ENCODE results near the gene PSAPL1. TPM values are rescaled to one million over a fixed set of nuclear protein-coding genes. Genes with fewer than 3 reads are reported as not detected.

Gene PSAPL1
- total RNA-seq, 5 donors from 2014 or later (not counting 1 experiment from before 2014, with no cell fraction given) = not detected

- no peaks in the 10 kb centered on the region for H3K4me1 Mint-ChIP-seq
Measured at GRCh38 chr4:7398104-7398423, 36.7 kb downstream of the PSAPL1 start.

GRCh38 chr4:7397206-7398103 is 37.3 kb downstream of the PSAPL1 start:
- Histone ChIP-seq H3K27me3 (replicated peaks in 1 of 2; ENCODE audit: control insufficient read depth in 2 of 2, extremely low read depth in 1 of 2, insufficient read depth in 2 of 2, low read length in 1 of 2) (peaks cover 0 to 41% of the 10 kb centered on the region in 2 experiments), H3K27ac (ENCODE audit: low read length) (no peak overlapping the region), H3K4me3 (ENCODE audit: control insufficient read depth in 1 of 2, extremely low read depth in 1 of 2, low read length in 1 of 2) (no peak overlapping the region), H3K9me3 (no peaks in the 10 kb centered on the region), H3K36me3 (ENCODE audit: control insufficient read depth in 2 of 2, extremely low read depth in 1 of 2, insufficient read depth in 1 of 2, low read length in 1 of 2) (no peaks in the 10 kb centered on the region), H3K4me1 (ENCODE audit: control insufficient read depth in 1 of 2, extremely low read depth in 1 of 2, insufficient read depth in 2 of 2, low read length in 2 of 2) (no peaks in the 10 kb centered on the region)
- Mint-ChIP-seq H3K36me3 (no peaks in the 10 kb centered on the region), H3K4me3 (no peak overlapping the region), H3K4me1 (no peaks in the 10 kb centered on the region), H3K27me3 (peaks cover 12 to 39% of the 10 kb centered on the region in 2 donors), H3K9me3 (peaks cover 0 to 8% (median 0%) of the 10 kb centered on the region in 3 donors), H3K27ac (no peak overlapping the region)
- DNase-seq (peak in 1 of 35 experiments; percentile 1), ATAC-seq (replicated peaks in 1 of 4) (no peak)
- POLR2A ChIA-PET = no interaction called here
- 81% methylated on average over 13 of the region's 24 CpGs for WGBS (ENCODE audit: insufficient coverage)
- CTCF ChIA-PET = no interaction called here

More at GRCh38 chr4:7398104-7398423, 36.7 kb downstream of the PSAPL1 start:
- Mint-ChIP-seq H3K27ac (no peak overlapping the region), H3K27me3 (peaks cover 12 to 33% of the 10 kb centered on the region in 2 donors), H3K4me3 (no peak overlapping the region), H3K36me3 (no peaks in the 10 kb centered on the region), H3K9me3 (peaks cover 0 to 8% (median 0%) of the 10 kb centered on the region in 3 donors)
- POLR2A ChIA-PET = no interaction called here
- CTCF ChIA-PET = no interaction called here
- no peak overlapping the region for H3K27ac ChIP-seq (ENCODE audit: low read length)
- no peak for ATAC-seq (replicated peaks in 1 of 4)
- WGBS (ENCODE audit: insufficient coverage) = no CpG with 5 or more reads among the region's 6 CpGs
- H3K4me3 ChIP-seq (ENCODE audit: control insufficient read depth in 1 of 2, extremely low read depth in 1 of 2, low read length in 1 of 2) = no peak overlapping the region
- no peaks in the 10 kb centered on the region for H3K9me3 ChIP-seq
- H3K4me1 ChIP-seq (ENCODE audit: control insufficient read depth in 1 of 2, extremely low read depth in 1 of 2, insufficient read depth in 2 of 2, low read length in 2 of 2) = no peaks in the 10 kb centered on the region
- H3K36me3 ChIP-seq (ENCODE audit: control insufficient read depth in 2 of 2, extremely low read depth in 1 of 2, insufficient read depth in 1 of 2, low read length in 1 of 2) = no peaks in the 10 kb centered on the region
- no peak for DNase-seq
- peaks cover 0 to 36% of the 10 kb centered on the region in 2 experiments for H3K27me3 ChIP-seq (replicated peaks in 1 of 2; ENCODE audit: control insufficient read depth in 2 of 2, extremely low read depth in 1 of 2, insufficient read depth in 2 of 2, low read length in 1 of 2)

GRCh38 chr4:7396186-7396910 is 38.4 kb downstream of the PSAPL1 start:
- H3K27me3 ChIP-seq (replicated peaks in 1 of 2; ENCODE audit: control insufficient read depth in 2 of 2, extremely low read depth in 1 of 2, insufficient read depth in 2 of 2, low read length in 1 of 2) = peaks cover 0 to 52% of the 10 kb centered on the region in 2 experiments

GRCh38 chr4:7395645-7396044 is 39.1 kb downstream of the PSAPL1 start:
- peaks cover 0 to 2% (median 0%) of the 10 kb centered on the region in 3 donors for H3K9me3 Mint-ChIP-seq
- DNase-seq (no peak), ATAC-seq (replicated peaks in 1 of 4) (no peak)
- no peak overlapping the region for H3K27ac Mint-ChIP-seq
- no peak overlapping the region for H3K4me3 ChIP-seq (ENCODE audit: control insufficient read depth in 1 of 2, extremely low read depth in 1 of 2, low read length in 1 of 2)
- H3K4me1 ChIP-seq (ENCODE audit: control insufficient read depth in 1 of 2, extremely low read depth in 1 of 2, insufficient read depth in 2 of 2, low read length in 2 of 2) = no peaks in the 10 kb centered on the region
- ChIA-PET CTCF (no interaction called here), POLR2A (no interaction called here)
- no peak overlapping the region for H3K4me3 Mint-ChIP-seq
- H3K27me3 Mint-ChIP-seq = peaks cover 8 to 38% of the 10 kb centered on the region in 2 donors
- 62% methylated on average over 7 of the region's 8 CpGs for WGBS (ENCODE audit: insufficient coverage)
- H3K27ac ChIP-seq (ENCODE audit: low read length) = no peak overlapping the region
- H3K4me1 Mint-ChIP-seq = no peaks in the 10 kb centered on the region
- H3K36me3 Mint-ChIP-seq = no peaks in the 10 kb centered on the region
- H3K9me3 ChIP-seq = no peaks in the 10 kb centered on the region
- H3K27me3 ChIP-seq (replicated peaks in 1 of 2; ENCODE audit: control insufficient read depth in 2 of 2, extremely low read depth in 1 of 2, insufficient read depth in 2 of 2, low read length in 1 of 2) = peaks cover 0 to 58% of the 10 kb centered on the region in 2 experiments
- H3K36me3 ChIP-seq (ENCODE audit: control insufficient read depth in 2 of 2, extremely low read depth in 1 of 2, insufficient read depth in 1 of 2, low read length in 1 of 2) = no peaks in the 10 kb centered on the region

More at GRCh38 chr4:7396186-7396910, 38.4 kb downstream of the PSAPL1 start:
- POLR2A ChIA-PET = no interaction called here
- H3K27ac Mint-ChIP-seq = no peak overlapping the region
- Histone ChIP-seq H3K36me3 (ENCODE audit: control insufficient read depth in 2 of 2, extremely low read depth in 1 of 2, insufficient read depth in 1 of 2, low read length in 1 of 2) (no peaks in the 10 kb centered on the region), H3K4me3 (ENCODE audit: control insufficient read depth in 1 of 2, extremely low read depth in 1 of 2, low read length in 1 of 2) (no peak overlapping the region), H3K4me1 (ENCODE audit: control insufficient read depth in 1 of 2, extremely low read depth in 1 of 2, insufficient read depth in 2 of 2, low read length in 2 of 2) (no peaks in the 10 kb centered on the region), H3K27ac (ENCODE audit: low read length) (no peak overlapping the region), H3K9me3 (no peaks in the 10 kb centered on the region)
- CTCF ChIA-PET = no interaction called here
- no peaks in the 10 kb centered on the region for H3K36me3 Mint-ChIP-seq
- ATAC-seq (replicated peaks in 1 of 4) (no peak), DNase-seq (no peak)
- H3K9me3 Mint-ChIP-seq = peaks cover 0 to 8% (median 0%) of the 10 kb centered on the region in 3 donors
- H3K4me1 Mint-ChIP-seq = no peaks in the 10 kb centered on the region
- WGBS (ENCODE audit: insufficient coverage) = 94% methylated on average over 3 of the region's 14 CpGs
- H3K27me3 Mint-ChIP-seq = peaks cover 12 to 43% of the 10 kb centered on the region in 2 donors
- H3K4me3 Mint-ChIP-seq = no peak overlapping the region

GRCh38 chr4:7394681-7395451 is 39.9 kb downstream of the PSAPL1 start:
- 69% methylated on average over 12 of the region's 21 CpGs for whole genome bisulfite sequencing (ENCODE audit: insufficient coverage)
- ChIA-PET CTCF (no interaction called here), POLR2A (no interaction called here)
- Mint-ChIP-seq H3K36me3 (no peaks in the 10 kb centered on the region), H3K9me3 (no peaks in the 10 kb centered on the region), H3K4me1 (no peaks in the 10 kb centered on the region), H3K27me3 (peaks cover 8 to 34% of the 10 kb centered on the region in 2 donors), H3K27ac (no peak overlapping the region), H3K4me3 (no peak overlapping the region)
- Histone ChIP-seq H3K4me3 (ENCODE audit: control insufficient read depth in 1 of 2, extremely low read depth in 1 of 2, low read length in 1 of 2) (no peak overlapping the region), H3K4me1 (ENCODE audit: control insufficient read depth in 1 of 2, extremely low read depth in 1 of 2, insufficient read depth in 2 of 2, low read length in 2 of 2) (no peaks in the 10 kb centered on the region), H3K36me3 (ENCODE audit: control insufficient read depth in 2 of 2, extremely low read depth in 1 of 2, insufficient read depth in 1 of 2, low read length in 1 of 2) (no peaks in the 10 kb centered on the region), H3K27me3 (replicated peaks in 1 of 2; ENCODE audit: control insufficient read depth in 2 of 2, extremely low read depth in 1 of 2, insufficient read depth in 2 of 2, low read length in 1 of 2) (peaks cover 0 to 58% of the 10 kb centered on the region in 2 experiments), H3K27ac (ENCODE audit: low read length) (no peak overlapping the region), H3K9me3 (no peaks in the 10 kb centered on the region)
- ATAC-seq (replicated peaks in 1 of 4) (no peak), DNase-seq (no peak)
